Middle frontal gyrus (tissue), 1 donor: ENCODE results near the gene STK38.

ENCODE experiments used
- DNase-seq: peaks from one replicate; pipeline ENCODE4 v3.0.0-alpha.2; 2015; ENCODE audit warnings: low spot score; ENCODE audit errors: extremely low spot score

STK38 gene

GRCh38 chr6:36566418-36566905, 19.2 kb upstream of the STK38 start:
- DNase-seq = no peak

- DNase-seq = no peak
These were observed 16.6 kb upstream of the STK38 start for GRCh38 chr6:36563928-36564284.

DNA sequence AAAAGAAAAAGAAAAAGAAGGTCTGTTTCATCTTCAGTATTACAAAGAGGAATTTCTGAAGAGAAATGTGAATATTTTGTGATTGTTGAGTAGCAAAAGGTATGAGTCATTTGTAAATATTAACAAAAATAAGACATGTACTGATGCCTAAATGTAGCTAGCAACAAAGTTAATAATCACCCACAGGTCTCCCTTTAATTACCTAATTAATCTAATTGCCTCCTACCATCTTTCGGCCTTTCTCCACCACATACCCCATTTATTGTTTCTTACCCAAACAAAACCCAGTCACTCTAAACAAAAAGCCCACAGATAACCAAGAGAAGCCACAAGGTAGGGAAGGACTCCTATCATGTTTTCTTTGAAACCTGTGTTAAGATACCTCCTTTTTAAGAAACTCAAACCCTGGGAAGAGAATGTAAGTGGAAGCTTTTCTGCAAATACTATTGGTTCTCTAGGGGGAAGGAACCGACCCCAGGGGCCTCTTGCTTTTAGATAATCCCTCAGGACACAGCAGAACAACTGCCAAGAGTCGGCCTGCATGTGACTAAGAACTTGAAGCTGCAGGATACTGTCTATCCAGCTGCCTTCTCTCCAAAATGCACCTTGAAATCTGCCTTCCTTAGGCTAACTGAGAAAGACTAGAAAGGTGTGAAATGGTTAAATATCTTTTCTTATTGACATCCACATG, 16.1 kb upstream of the STK38 start:
- DNase-seq = no peak

DNA sequence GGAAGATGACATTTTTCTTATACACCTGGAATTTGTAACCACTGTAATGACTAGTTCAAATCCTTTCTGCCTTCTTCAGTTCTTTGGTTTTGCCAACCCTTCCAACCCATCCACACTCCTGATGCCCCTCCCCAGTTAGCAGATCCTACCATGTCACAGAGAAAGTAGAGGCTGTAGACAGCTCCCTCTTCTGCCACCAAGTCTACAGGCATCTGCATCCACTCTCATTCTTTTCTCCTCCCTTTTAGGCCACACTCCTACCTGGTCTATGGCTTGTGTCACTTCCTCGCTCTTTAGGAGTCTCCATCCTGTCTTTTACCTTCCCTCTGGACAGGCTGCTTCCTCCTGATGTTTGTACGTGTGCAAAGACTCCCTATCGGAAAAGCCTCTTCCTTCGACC, 13.5 kb upstream of the STK38 start:
- DNase-seq = no peak

DNA sequence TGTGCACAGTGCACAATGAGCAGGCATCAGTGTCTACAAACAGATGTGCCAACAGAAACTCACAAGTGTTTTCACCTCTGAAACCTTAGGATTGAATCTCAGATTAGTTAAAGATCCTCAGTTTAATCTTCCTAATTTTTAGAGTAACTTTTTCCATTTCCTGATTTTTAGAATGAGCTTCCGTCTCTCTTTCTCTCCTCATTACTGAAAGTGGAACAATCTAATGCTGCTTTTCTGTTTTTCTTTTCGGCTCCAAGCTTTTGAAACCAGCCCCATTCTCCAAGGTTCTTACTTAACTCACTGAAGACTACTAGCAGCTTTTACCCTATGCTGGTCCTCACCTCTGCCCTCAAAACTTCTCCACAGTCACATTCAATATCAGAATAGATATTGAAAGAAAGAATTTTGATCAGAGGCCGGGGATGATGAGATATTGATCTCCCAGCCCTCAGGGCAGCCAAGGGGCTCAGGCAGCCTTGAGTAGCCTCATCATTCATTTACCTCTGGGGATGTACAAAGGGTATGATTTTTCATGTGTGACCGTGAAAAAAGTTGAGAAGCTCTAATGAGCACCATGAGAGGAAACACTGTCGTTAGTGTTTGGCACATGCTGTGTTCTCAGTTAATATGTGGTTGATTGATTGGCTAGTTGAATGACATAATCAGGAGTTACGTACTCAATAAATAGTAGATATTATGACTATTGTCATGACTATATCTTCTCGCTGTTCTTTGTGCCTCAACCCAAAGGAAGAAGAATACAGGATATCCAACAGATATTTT, 11.9 kb upstream of the STK38 start:
- no peak for DNase-seq

DNA sequence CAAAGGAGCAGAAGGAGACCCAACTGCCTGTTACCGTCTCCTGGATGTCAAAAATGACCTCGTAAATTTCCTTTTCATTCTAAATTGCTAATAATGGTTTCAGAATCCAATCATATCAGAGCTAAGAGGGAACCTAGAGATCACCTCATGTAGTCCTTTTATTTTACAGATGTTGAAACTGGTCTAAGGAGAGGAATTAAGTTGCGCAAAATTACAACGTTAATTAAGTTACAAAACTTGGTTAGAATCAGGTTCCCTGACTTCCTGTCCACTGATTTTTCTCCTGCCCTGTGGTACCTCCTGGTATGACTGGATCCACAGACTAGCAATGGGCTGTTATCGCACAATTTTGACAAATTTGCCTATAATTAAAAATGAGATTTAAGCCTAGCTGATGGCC, 9.0 kb upstream of the STK38 start:
- no peak for DNase-seq

DNA sequence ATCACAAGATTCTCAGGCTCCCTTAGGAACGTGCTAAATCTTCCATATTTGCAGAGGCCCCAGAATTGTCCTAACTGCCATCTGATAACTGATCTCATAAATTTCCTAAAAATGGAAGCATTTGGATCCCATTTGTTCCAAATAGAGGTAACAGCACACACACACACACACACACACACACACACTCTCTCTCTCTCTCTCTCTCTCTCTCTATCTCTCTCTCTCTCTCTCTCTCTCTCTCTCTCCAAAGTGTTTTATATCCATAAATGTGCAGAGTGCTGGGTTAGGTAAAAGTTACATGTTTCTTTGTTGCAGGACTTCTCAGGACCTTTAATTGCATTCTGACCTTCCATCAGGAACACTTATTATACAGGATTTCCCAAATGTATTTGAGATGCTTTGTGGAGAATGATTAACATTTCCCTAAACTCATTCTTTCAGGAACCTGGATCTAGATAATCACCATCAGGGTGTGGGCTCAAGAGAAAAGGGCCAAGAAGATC, 8.5 kb upstream of the STK38 start:
- no peak for DNase-seq

DNA sequence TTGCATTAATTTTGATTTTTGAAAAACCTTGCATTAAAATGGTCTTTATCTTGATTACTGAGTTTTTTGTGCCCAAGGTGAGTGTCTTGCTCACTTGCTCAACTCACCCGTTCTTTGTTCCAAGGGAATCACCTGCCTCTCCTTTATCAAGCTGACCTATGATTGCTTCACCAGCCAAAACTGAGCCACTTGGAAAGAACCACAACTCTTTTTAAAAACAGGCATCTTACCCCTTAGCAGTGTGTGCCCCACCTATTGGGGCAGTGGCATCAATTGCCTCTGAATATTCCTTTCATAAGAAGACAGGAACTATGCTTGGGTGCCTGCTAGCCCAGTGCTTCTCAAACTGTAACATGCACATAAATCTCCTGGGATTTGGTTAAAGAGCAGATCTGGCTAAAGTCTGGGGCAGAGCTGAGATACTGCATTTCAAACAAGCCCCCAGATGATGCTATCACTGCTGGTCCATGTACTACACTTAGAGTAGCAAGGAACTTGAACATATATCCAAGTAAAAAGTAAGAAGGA, 3.3 kb upstream of the STK38 start:
- no peak for DNase-seq

GRCh38 chr6:36548401-36548743, 1.1 kb upstream of the STK38 start:
- no peak for DNase-seq

DNA sequence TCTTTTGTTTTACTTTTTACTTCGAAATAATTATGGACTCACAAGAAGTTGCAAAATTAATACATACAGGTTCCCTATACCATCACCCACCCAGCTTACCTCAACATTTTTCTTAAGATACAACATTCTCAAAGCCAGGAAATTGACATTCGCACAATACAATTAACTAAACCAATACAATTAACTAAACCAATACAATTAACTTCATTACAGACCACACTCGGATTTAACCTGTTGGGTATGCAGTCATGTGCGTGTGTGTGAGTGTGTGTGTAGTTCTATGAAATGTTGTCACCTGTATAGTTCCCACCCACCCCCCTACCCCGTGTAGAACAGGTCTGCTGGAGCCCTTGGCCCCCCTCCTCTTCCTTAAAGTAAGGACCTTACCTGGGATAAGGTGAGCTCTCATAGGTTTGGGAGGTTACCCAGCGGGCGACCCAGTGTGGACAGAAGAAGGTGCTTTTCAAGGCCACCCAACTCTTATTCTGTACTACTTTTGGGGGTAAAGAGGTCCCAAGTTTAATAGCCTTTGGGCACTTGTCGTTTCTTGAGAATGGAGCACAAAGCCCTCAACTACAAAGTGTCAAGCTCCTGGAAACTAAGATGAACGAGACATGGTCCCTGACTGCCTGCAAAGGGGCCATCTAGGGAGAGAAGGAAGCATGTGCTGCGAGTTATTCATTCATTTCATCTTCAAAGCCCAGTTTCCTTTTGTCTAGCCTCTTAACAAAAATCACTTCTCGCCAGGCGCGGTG, 544 bp upstream of the STK38 start:
- DNase-seq = no peak

DNA sequence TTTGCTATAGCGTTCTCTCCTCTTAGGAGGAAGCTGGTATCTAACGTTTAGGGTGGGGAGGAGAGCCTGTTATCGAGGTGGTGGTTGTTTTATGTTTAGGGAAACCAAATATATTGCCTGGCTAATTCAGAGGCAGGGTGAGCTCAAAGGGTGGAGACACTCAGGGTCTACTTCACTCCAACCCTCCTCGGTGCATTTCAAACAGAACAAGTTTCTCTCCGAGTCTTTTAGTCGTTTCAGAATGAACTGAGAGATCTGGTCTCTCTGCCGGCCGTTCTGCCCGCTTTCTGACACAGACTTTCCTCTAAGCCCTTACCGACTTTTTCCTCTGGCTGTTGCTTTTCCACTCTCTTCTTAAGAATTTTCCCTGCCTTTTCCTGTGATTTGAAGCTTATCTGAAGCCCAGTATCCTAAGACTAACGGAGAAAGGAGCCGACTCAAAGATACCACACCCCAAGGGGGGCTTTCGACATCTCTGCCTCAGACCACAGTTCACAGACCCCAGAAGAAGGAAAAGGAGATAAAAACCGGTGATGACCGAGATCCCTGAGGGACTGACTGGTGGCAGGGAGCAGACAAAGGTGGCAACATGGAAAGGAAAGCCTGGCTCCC, 865 bp downstream of the STK38 start:
- no peak for DNase-seq

- DNase-seq = no peak
These were observed 1.4 kb downstream of the STK38 start for GRCh38 chr6:36545767-36546307.

GRCh38 chr6:36544228-36544627, 3.1 kb downstream of the STK38 start:
- no peak for DNase-seq

GRCh38 chr6:36542041-36542440, 5.2 kb downstream of the STK38 start:
- no peak for DNase-seq

DNA sequence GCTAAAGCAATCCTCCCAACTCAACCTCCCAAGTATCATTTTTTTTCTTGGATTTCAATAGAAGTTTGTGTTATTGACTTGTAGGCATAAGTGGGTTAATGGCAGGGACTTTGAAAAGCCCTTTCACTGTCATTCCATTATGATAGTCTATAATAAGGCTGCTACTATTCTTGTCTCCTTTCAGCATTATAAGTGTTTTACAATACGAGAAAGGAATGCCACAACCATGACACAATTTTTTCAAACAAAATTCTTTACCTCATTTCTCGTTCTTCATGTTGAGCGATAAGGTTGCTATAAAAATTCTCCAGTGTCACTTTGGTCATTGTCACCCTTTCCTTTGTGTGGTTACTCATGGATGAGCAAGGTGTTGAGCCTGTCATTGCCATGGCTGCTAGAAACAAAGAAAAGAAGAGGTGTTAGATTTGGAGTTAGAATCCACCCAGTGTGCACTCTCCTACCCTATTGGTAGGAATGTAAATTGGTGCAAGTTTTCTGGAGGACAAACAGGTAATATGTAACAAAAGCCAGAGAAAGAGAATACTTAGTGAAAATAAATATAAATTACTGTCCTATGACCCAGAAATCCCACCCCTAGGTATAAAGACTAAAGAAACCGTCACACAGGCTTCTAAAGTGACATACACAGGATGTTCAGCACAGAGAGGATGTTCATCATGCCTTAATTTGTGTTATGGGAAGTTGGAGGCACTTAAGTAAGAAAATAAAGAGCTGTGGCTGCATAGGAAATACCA, 7.3 kb downstream of the STK38 start:
- DNase-seq = no peak

DNA sequence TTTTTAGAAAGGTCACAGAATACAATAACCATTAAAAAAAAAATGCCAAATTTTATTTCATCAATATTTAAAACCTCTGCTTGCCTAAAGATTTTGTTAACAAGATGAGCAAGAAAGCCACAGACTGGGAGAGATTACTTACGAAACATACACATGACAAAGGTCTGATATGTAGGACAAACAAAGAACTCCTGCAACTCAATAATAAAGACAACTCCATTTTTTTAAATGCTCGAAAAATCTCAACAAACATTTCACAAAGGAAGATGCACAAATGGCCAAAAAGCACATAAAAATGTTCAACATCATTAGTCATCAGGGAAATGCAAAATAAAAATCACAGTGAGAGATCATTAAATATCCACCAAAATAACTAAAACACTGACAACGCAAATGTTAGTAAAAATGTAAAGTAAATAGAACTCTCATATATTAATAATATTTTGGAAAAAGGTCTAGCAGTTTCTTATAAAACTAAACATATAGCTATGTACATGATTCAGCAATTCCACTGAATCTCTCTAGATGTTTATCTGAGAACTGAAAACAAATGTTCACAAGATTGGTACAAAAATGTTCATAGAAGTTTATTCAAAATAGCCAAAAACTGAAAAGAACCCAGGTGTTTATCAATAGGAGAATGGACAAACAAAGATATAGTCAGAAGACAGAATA, 10.3 kb downstream of the STK38 start:
- no peak for DNase-seq

DNA sequence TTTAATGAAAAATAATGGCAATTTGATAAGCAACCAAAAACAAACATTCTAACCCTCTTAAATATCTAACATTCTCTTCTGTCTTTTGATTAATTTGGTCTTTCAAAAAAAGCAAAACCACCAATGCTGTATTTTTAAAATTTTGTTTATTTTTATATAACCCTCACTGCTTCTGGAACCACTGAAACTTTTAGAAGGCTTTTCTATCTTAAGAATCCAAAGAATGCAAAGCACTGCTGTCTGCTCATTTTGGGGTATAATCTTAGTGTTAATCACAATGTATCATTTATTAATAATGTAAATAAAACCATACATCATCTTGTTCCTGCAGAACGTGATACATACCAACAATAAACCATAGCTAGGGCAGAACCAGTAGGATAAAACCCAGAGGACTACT, 14.0 kb downstream of the STK38 start:
- DNase-seq = no peak

- no peak for DNase-seq
These were observed 21.2 kb downstream of the STK38 start for GRCh38 chr6:36526066-36526465.

- no peak for DNase-seq
These were observed 21.9 kb downstream of the STK38 start for GRCh38 chr6:36525346-36525745.

DNA sequence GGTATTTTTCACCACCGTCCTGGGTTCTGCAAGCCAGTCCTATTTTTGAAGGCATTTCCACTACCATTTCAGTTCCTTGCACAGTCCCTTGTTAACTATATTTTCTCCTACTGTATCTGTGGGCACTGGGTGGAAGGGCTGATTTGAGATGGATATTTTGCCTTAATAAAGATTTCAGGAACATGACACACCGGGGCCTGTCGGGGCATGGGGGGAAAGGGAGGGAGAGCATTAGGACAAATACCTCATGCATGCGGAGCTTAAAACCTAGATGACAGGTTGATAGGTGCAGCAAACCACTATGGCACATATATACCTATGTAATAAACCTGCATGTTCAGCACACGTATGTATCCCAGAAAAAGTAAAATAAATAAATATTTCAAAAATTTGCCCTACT, 22.4 kb downstream of the STK38 start:
- DNase-seq = no peak
